Body of pancreas (tissue), 4 donors: ENCODE measurements around the gene KCNA3.

Source experiments
- POLR2A ChIP-seq, 3 donors: fragments of 450-650 bp; IDR thresholded peaks; one replicate each; pipeline ENCODE4 v1.6.1; 2016; ENCODE audit warnings: antibody characterized with exemption in 3 of 3, mild to moderate bottlenecking in 2 of 3
- TF ChIP-seq, protein P1 (sequence below), 7 experiments: fragments of 450-650 bp in 4 of 7; fragments of 200-600 bp in 3 of 7; sonication (generic) in 3 of 7; IDR thresholded peaks; one replicate each; pipeline ENCODE4 v1.5.1; 2016 to 2019; ENCODE audit warnings: antibody characterized with exemption in 7 of 7

- TF ChIP-seq POLR2A (IDR thresholded peaks at IDR 0.05) = no peak
- TF ChIP-seq, protein P1, sequence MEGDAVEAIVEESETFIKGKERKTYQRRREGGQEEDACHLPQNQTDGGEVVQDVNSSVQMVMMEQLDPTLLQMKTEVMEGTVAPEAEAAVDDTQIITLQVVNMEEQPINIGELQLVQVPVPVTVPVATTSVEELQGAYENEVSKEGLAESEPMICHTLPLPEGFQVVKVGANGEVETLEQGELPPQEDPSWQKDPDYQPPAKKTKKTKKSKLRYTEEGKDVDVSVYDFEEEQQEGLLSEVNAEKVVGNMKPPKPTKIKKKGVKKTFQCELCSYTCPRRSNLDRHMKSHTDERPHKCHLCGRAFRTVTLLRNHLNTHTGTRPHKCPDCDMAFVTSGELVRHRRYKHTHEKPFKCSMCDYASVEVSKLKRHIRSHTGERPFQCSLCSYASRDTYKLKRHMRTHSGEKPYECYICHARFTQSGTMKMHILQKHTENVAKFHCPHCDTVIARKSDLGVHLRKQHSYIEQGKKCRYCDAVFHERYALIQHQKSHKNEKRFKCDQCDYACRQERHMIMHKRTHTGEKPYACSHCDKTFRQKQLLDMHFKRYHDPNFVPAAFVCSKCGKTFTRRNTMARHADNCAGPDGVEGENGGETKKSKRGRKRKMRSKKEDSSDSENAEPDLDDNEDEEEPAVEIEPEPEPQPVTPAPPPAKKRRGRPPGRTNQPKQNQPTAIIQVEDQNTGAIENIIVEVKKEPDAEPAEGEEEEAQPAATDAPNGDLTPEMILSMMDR (IDR thresholded peaks at IDR 0.05) = no peak
Measured at GRCh38 chr1:110682898-110683297, 8.2 kb upstream of the KCNA3 start.
